Adipose tissue (tissue), 3 donors: ENCODE results near the gene HTRA3. TPM values are rescaled to one million over a fixed set of nuclear protein-coding genes. Genes with fewer than 3 reads are reported as not detected.

Experiments used
- H3K27ac ChIP-seq: one replicate; pipeline ENCODE4 v1.5.1; 2013; ENCODE audit warnings: low read depth, low read length
- WGBS, 3 donors: extraction: QIAGEN DNeasy Blood & Tissue Kit; methylation state at CpG; one replicate each; pipeline ENCODE4 v1.1.7; 2013; 5-methylcytosine and 5-hydroxymethylcytosine counted together
- polyA plus RNA-seq, 3 donors: library from polyadenylated mRNA; stranded (reverse); fragments of 200-250 nt; gene quantifications; one replicate each; pipeline ENCODE4 v1.2.3, GENCODE V29; 2013
- donor health status: healthy with polysubstance abuse.
- donor health status: Bipolar disorder and iron deficiency.
- donor health status: healthy.

Gene HTRA3
- polyA plus RNA-seq, 3 donors: 5.8 to 56.3 (median 41.8) TPM

DNA sequence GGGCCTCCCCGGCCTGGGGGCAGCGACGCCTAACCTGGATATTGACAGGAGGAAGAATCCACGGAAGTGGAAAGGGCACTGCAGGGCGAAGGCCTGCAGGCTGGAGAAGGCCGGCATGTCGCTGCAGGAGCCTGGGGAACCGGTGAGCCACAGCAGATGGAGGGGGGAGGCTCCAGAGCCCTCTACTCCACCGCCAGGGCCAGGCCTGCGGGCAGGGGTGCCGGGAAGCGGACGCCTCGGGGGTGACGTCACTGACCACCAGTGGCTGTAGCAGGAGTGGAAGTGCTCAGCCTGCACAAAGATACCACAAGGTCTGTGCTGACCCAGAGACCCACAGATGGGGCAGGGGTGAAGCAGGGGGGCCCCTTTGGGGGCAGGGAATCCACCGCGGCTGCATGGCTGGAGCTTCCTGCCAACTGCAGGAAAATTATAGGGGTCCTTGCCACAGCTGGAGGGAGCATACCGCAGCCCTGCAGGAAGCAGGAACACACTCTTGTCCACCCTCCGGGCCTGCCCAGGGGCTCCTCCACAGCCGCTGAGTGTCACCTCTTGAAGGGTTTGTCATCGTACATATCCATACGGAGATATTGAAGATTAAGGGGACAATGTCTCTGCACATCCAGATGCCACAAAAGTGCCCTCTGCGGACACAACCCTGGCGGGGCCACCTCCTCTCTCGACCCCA is 7.6 kb upstream of the HTRA3 start:
- no peak overlapping the region for H3K27ac ChIP-seq

DNA sequence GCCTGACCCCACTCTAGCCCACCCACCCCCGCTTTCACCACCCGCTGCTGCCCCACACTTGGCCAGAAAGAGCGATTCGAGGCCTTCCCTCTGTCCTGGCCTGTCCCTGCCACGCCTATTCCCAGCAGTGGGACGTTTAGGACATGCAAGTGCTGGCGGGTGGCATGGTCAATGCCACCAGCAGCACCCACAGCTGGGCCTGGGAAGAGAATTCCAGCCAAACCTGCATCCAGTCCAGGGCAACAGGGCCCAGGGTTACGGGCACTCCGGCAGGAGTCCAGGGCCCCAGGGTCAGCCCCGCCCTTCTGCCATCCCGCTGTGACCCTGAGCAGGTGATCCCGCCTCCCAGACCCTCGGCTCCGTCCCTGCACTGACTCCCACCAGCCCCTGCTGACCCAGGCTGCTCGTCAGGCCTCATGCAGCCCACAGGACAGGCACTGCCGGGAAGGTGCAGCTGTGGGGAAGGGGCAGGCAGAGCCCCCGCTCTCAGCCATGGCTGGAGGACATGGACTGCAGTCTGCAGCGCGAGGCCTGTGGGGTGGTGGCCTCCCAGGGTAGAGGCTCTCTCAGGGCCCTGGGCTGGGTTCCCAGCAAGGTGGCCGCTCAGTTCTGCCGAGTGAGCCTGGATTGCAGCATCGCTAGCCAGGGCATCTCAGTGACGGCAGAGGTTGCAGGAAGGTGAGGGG is 6.8 kb upstream of the HTRA3 start:
- 72 to 88% (median 81%) methylated on average over 23 of the region's 23 CpGs for WGBS, 3 donors
- no peak overlapping the region for H3K27ac ChIP-seq

More for the DNA sequence above, 7.6 kb upstream of the HTRA3 start:
- 62 to 85% (median 68%) methylated on average over 20 to 25 of the region's 25 CpGs for WGBS, 3 donors

DNA sequence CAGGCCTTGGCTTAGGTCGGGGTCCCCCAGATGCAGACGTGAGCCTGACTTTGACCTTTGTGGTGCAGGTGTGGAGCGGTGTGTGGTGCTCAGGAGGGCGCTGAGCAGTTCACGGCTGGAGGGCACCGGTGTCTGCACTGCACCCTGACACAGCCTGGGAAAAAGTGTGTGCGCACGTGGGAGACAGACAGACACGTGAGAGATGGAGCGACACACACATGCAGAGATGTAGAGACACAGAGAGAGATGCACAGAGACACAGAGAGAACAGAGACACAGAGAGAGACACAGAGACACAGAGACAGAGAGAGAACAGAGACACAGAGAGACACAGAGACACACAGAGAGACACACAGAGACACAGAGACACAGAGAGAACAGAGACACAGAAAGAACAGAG is 6.2 kb upstream of the HTRA3 start:
- WGBS, 3 donors: 87 to 92% (median 89%) methylated on average over 10 of the region's 10 CpGs
- no peak overlapping the region for H3K27ac ChIP-seq

DNA sequence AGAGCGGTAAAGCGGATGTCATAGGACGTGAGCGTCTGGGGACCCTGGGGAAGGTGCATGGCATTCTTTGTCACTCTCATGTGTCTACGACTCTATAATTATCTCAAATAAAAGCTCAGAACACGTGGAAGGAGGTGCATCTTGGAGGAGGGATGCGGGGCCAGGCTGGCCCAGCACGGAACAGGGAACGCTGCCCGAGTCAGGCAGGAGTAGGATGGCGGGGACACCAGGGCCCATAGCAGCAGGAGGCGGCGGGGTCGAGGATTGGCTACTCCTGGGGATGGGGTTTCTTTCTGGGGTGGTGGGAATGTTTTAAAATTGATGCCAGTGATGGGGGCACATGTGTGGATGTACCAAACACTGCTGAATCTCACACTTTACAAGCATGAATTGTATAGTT is 5.4 kb upstream of the HTRA3 start:
- H3K27ac ChIP-seq: no peak overlapping the region
- WGBS, 3 donors: 83 to 92% (median 88%) methylated on average over 14 of the region's 14 CpGs

DNA sequence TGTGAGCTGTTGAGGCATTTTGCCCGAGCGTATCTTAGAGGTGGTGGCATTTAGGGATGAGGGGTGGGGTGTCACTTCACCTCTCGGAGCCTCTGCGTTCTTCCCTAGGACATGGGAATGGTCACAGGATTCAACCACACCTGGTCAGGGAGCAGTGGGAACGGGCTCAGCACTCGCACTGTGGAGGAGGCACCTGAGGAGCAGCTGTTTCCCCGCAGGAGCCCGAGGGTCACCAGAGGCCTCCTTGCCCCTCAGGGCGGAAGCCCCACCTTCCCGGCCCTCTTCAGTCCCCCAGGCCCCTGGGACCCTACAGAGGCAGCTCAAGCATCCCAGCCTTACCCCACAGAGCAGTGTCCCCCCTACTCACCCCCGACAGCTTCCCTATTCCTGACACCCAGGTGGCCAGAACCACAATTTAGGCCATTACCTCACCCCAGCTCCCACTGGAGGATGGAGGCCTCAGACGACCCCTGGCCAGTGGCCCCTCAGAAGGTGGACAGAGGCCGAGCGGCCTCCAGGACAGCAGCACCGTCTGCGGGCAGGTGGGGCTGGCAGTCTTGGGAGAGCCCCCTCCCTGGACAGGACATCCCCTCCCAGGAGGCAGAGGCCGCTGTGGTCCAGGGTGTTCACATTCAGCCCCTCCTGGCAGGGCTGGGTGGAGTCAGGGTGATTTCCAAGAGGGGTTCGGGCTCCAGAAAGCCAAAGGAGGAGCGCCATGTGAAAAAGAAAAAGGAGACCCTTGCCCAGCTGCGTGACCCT is 4.2 kb upstream of the HTRA3 start:
- no peak overlapping the region for H3K27ac ChIP-seq
- WGBS, 3 donors: 77 to 88% (median 82%) methylated on average over 18 to 20 of the region's 20 CpGs

DNA sequence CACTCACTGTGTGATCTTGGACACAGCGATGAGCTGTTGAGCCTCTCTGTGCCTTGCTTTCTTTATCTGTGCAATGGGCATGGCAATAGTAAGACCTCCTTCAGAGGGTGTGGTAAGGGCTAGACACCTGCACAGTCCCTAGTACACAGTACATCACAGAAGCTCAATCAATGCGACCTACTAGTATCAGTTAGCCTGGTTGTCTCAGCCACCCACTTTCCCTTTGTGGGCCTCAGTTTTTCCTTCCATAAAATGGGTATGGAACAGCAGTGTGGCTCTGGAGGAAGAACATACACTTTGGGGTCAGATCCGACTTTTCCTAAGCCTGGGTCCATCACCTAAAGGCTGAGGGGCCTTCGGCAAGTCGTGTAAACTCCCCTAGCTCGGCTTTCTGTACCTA is 3.5 kb upstream of the HTRA3 start:
- 88 to 96% (median 95%) methylated on average over 6 of the region's 6 CpGs for WGBS, 3 donors
- H3K27ac ChIP-seq: no peak overlapping the region

DNA sequence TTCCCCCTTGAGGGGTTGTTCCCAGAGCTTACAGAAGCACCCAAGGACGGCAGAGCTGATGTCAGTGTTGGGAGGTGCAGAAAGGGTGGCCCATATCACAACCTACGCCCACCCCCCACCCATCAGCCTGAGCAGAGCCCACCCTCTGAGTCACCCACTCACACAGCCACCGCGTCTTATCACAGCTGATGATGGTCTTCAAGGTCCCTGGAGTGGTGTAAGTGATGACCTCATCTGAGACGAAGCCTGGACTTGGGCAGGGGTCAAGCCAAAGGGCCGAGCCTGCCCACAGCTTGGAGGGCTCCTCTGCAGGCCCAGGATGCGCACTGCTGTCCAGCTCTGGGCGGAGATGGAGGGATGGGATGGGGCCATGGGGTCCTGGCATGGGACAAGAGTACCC is 3.0 kb upstream of the HTRA3 start:
- H3K27ac ChIP-seq: no peak overlapping the region
- WGBS, 3 donors: 68 to 75% (median 72%) methylated on average over 8 of the region's 8 CpGs

DNA sequence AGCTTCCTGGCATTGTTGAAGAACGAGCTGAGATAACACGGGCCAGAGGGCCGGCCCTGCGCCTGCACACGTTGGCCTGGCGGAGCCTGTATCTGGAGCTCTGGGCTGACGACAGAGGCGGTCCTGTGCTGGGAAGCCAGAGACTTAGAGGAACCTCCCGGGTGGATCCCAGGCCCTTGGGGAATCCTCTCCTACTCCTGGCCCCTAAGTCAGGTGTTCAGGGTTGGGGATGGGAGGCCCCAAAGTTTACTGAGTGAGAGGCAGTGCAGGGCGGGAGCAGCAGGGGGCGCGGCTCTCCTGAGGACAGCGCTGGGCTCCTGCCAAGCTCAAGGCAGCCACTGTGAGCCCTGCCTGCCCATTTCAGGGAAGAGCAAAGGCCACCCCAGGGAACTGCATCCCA is 2.5 kb upstream of the HTRA3 start:
- no peak overlapping the region for H3K27ac ChIP-seq
- WGBS, 3 donors: 7 to 38% (median 30%) methylated on average over 13 of the region's 13 CpGs

DNA sequence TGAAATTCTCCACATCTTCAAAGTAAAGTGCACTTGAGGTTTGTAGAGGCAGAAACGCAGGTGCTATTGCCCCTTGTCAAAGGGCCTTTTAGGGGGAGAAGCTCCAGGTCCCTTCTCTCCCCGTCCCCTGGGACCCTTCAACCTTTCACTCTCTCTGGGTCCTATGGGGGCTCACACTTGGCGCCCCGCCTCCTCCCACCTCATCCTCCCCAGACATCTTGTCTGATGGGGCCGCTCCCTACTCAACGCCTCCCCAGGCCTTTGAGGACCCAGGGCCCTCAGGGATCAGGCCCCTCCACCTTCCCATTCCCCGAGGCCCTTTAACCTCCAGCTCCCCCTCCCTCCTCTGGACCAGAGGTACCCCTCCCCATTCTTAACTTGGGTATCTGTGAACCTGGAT is 1.3 kb upstream of the HTRA3 start:
- no peak overlapping the region for H3K27ac ChIP-seq
- whole genome bisulfite sequencing, 3 donors: 95 to 97% (median 97%) methylated on average over 7 of the region's 7 CpGs

DNA sequence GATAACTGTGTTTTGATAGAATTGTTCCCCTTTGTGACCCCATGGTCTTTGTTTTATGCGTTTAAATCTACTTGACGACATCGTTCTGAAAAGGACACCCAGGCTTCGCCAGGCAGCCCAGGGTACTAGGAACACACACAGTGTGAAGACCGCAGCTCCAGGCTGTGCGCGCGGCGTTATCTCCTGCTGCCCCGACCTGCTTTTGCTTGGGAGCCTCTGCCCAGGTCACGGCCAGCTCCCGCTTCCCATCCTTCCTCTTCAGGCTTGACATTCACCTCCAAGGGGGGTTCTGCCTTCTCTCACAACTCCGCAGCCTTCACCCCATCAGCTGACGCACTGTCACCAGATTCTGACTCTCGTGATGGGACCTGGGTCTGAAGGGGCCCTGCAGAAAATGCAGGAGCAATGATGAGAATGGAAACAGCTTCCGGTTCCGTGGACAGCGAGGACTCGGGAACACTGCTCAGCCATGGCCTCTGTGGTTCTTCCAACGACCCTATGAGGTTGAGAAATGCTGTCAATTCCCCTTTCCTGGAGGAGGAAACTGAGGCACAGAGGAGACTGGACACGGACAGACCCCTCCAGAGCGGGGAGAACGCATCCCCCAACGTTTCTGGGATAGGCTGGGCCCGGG is 536 bp upstream of the HTRA3 start:
- WGBS, 3 donors: 77 to 81% (median 79%) methylated on average over 25 of the region's 25 CpGs
- no peak overlapping the region for H3K27ac ChIP-seq

DNA sequence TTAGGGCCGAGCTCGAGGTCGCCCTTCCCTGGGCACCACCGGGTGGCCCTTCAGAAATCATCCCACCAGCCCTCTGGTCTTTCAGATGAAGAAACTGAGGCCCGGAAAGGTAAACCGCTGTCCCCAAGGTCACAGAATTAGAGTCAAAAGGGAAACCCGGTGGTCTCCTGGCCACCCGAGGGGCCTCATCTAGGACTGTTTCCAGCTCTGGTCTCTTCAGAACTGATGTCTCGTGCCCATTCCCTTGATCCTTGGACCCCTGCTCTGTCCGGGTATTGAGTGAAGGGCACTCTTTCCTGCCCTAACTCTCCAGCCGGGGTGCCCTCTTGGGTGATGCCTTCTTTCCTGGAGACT is 841 bp downstream of the HTRA3 start:
- 37 to 41% (median 37%) methylated on average over 11 of the region's 11 CpGs for WGBS, 3 donors
- H3K27ac ChIP-seq: no peak overlapping the region

DNA sequence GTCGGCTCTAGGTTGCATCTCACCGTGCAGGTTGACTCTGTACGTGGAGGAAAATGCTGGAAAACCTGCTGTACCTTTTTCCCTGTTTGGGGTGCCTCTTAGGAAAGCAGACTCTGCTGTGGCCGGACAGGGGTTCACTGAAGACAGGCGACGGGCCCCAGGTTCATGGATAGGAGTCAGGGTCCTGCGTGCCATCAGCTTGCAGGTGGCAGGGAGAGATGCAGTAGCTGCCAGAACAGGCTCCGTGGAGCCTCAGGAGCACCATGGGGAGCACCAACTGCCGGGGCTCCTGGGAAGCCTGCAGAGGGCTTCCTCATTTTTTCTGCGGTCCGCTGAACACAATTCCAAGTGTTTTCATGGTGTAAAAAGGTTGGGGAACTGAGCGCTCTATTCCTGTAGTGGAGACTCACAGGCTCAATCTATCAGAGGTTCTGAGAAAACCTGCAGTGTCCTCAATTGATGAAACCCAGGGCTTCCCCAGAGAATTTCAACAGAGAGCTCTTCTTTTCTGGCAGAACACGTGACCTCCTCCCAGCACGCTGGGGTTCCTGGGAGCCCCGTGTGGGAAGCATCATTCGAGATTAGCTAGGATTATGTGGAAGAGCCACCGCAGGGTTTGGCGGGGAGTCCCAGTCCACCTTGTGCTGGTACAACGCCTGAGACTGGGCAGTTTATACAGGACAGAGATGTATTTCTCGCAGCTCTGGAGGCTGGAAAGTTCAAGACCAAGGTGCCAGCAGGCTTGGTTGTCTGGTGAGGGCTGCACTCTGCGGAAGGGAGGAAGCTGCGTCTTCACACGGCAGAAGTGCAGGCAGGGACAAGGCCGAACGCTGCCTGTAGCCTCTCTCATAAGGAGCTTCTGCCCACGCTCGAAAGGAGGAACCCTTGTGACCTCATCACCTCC is 1.6 kb downstream of the HTRA3 start:
- no peak overlapping the region for H3K27ac ChIP-seq

DNA sequence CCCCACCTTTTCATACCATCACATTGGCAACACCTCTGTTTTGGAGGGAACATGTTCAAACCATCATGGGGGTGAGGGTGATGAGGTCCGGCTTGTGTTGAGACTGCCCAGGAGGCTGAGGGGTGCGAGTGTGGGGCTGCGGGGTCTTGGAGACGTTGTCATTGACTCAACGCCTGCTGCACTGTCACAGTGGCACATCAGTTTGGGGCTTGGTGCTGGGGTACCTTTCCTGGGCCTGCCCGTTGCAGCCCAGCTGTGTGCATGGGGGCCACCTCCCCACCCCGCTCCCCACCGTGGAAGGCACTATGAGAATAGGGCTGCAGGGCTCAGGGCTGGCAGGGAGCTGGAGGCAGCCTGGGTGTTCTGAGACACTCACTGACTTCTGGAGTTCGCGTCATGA is 2.3 kb downstream of the HTRA3 start:
- no peak overlapping the region for H3K27ac ChIP-seq
- WGBS, 3 donors: 82 to 90% (median 87%) methylated on average over 9 to 10 of the region's 10 CpGs

More for the DNA sequence above, 1.6 kb downstream of the HTRA3 start:
- WGBS, 3 donors: 69 to 74% (median 74%) methylated on average over 27 of the region's 27 CpGs

DNA sequence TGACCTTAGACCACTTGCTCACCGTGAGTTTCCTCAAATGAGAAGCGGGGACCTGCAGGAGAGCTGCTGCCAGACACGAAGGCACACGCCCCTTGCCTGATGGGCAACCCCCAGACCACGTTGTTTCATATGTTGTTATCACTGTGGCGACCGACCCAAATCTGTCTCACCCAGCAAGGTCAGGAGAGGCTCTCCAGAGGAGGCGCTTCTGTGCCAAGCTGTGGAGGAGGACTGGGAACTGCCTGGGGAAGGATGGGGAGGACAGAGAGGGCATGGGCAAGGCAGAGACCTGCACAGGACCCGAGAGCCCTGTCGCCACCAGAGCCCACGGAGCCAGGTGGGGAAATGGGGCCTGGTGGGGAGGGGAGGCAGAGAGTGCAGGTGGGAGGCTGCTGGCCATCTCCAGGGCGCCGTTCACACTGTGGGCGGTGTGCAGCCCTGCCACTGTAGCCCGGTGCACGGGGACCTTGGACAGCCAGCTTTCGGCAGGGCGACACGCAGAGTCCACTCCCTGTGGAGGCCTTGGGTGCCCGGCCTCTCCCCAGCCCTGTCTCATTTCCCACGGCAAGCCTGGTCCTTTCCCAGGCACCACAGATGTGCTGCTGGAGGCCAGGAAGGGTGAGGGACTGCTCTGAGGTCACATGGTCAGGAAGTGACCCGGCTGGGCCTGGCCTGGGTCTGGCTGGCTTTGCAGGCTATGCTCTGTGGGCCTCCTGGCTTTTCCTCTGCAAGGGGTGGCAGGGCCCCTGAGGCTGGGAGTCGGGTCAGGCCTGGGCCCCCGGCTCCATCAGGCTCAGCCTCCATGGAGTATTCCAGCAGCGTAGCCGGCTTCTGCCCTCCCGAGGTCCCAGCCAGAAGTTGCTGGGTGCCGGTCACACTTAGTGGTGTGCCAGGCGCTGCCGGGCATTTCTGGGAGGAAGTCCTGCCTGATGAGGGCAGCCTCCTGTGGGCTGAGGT is 3.2 kb downstream of the HTRA3 start:
- WGBS, 3 donors: 44 to 62% (median 51%) methylated on average over 25 to 30 of the region's 30 CpGs
- H3K27ac ChIP-seq: no peak overlapping the region

DNA sequence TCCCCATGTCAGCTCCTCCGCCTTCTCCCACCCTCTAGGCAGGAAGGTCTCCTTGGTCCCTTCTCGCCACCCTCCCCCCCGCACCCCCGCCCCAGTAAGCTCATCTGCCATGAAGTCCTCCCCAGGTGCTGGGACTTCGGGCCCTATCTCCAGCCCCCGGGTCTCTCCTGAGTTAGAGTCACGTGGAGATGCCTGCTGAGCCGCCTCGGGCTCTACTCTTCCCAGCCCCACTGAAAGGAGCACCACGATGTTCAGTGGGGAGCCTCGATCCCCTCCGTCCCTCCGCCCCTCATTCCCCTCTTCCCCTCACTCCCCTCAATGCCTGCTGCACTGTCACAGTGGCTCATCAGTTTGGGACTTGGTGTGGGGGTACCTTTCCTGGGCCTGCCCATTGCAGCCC is 3.9 kb downstream of the HTRA3 start:
- 68 to 80% (median 74%) methylated on average over 13 of the region's 13 CpGs for WGBS, 3 donors
- no peak overlapping the region for H3K27ac ChIP-seq

DNA sequence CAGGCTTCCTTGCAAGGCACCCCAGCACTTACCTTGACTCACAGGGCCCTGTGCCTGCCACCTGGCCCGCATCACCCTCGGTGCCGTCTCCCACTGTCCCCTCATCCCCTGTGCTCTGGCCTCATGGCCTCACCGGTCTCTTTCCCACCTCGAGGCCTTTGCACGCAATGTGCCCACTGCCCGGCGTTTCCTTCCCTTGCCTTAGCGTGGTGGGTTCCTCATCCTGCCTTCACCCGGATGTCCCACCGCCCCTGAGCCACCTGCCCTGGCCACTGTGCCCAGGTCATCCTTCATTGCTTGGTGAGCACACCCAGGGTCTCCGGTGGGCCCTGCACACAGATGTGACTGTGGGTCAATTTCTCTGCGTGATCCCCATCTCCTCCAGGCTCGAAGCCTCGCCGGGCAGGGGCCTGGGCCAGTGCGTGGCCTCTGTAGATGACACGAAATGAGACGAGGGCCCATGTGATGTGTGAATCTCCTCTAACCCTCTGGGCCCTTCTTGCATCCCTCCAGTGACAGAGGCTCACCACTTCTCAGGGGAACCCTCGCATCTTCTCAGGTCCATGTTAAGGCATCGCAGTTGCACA is 4.6 kb downstream of the HTRA3 start:
- H3K27ac ChIP-seq: no peak overlapping the region
- WGBS, 3 donors: 82 to 89% (median 83%) methylated on average over 21 of the region's 21 CpGs
